Measurements from ENCODE around the gene PIBF1. TPM values are rescaled to one million over a fixed set of nuclear protein-coding genes. Genes with fewer than 3 reads are reported as not detected.

PIBF1 gene
- total and polyA plus RNA-seq, 7 donors, result 5.4 to 12.8 (median 7.5) TPM

DNA sequence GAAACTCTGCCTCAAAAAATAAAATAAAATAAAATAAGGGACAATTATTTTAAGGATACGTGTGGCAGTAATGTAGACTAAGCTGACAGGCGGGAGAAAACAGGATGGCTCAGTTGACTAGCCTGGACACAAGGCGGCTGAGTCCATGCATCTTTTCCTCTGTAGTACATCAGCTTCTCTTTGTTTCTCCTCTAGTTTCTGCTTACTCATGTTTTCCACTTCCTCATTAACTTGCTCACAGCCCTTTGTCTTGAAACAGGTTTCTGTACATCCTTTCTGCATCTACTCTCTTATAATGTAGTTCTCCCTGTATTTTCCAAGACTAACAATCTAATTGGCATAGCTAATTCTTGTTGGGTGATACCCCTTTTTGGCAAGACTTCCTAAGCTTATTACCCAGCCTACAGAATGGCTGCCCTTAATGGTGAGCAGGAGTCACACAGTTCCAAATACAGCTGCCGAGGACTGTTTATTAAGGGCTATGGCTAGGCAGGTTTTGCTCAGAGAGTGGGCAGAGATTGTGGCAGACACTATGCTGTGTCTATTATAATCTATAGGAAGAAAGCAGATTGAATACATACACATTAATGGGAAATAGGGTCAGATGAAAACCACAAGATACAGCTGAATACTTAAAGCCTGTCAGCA is 218.2 kb downstream of the PIBF1 start:
- H3K27ac ChIP-seq, result no peak overlapping the region
- DNase-seq (no peak), ATAC-seq (no peak)
- H3K9me3 ChIP-seq, result no peaks in the 10 kb centered on the region
- WGBS, 3 donors, result 84 to 92% (median 86%) methylated on average over 4 of the region's 4 CpGs
- no peak overlapping the region for H3K4me3 ChIP-seq
- intact Hi-C loops (cut with DNase I), result no loop called here
- TF ChIP-seq, protein P1, sequence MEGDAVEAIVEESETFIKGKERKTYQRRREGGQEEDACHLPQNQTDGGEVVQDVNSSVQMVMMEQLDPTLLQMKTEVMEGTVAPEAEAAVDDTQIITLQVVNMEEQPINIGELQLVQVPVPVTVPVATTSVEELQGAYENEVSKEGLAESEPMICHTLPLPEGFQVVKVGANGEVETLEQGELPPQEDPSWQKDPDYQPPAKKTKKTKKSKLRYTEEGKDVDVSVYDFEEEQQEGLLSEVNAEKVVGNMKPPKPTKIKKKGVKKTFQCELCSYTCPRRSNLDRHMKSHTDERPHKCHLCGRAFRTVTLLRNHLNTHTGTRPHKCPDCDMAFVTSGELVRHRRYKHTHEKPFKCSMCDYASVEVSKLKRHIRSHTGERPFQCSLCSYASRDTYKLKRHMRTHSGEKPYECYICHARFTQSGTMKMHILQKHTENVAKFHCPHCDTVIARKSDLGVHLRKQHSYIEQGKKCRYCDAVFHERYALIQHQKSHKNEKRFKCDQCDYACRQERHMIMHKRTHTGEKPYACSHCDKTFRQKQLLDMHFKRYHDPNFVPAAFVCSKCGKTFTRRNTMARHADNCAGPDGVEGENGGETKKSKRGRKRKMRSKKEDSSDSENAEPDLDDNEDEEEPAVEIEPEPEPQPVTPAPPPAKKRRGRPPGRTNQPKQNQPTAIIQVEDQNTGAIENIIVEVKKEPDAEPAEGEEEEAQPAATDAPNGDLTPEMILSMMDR (IDR thresholded peaks at IDR 0.05), result no peak
- peaks cover 0 to 7% of the 10 kb centered on the region in 2 donors for H3K36me3 ChIP-seq (ENCODE audit: insufficient read depth in 1 of 2, low read depth in 1 of 2)
- H3K27me3 ChIP-seq (ENCODE audit: insufficient read depth in 3 of 3, low read length in 2 of 3), result no peaks in the 10 kb centered on the region
- H3K4me1 ChIP-seq, result no peaks in the 10 kb centered on the region

DNA sequence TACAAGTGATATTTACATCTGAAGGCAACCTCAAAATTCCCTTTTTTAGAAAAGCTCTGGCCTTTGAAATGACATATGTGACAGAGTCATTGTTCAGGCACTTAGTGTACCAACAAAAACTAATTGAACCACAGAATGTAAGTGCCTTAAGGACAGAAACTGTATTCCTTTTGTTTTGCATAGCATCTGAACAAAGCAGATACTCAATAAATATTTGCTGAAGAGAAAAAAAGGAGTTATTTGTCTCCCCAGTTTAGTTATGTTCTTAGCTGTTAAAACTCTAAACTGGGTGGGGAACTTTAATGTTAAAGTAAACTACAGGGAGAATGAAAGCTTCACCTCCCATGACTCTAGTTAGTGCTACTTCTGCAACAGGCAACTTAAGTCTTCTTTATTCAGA is 220.0 kb downstream of the PIBF1 start:
- Histone ChIP-seq H3K27ac (no peak overlapping the region), H3K36me3 (ENCODE audit: insufficient read depth in 1 of 2, low read depth in 1 of 2) (peaks cover 0 to 7% of the 10 kb centered on the region in 2 donors), H3K9me3 (no peaks in the 10 kb centered on the region), H3K4me1 (no peaks in the 10 kb centered on the region), H3K4me3 (no peak overlapping the region), H3K27me3 (ENCODE audit: insufficient read depth in 3 of 3, low read length in 2 of 3) (no peaks in the 10 kb centered on the region)
- DNase-seq (no peak), ATAC-seq (no peak)
- TF ChIP-seq, protein P1 (IDR thresholded peaks at IDR 0.05), result no peak
- intact Hi-C loops (cut with DNase I), result no loop called here

DNA sequence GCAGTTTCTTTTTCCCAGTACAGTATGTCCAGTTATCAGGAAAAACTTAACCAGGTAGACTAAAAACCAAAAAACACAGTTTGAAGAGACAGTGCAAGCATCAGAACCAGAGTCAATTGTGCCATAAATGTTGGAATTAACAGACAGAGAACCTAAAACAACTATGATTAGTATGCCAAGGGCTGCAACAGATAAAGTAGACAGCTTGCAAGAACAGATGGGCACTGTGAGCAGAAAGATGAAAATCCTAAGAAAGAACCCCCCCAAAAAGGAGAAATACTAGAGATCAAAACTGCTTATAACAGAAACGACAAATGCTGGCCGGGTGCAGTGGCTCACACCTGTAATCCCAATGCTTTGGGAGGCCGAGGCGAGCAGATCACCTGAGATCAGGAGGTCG is 229.8 kb downstream of the PIBF1 start:
- TF ChIP-seq, protein P1 (IDR thresholded peaks at IDR 0.05), result no peak
- Histone ChIP-seq H3K27ac (no peak overlapping the region), H3K36me3 (ENCODE audit: insufficient read depth in 1 of 2, low read depth in 1 of 2) (no peaks in the 10 kb centered on the region), H3K4me1 (no peaks in the 10 kb centered on the region), H3K9me3 (no peaks in the 10 kb centered on the region), H3K4me3 (no peak overlapping the region), H3K27me3 (ENCODE audit: insufficient read depth in 3 of 3, low read length in 2 of 3) (no peaks in the 10 kb centered on the region)
- intact Hi-C loops (cut with DNase I), result no loop called here
- no peak for DNase-seq
- WGBS, 3 donors, result 87 to 98% (median 91%) methylated on average over 5 of the region's 5 CpGs
- no peak for ATAC-seq

DNA sequence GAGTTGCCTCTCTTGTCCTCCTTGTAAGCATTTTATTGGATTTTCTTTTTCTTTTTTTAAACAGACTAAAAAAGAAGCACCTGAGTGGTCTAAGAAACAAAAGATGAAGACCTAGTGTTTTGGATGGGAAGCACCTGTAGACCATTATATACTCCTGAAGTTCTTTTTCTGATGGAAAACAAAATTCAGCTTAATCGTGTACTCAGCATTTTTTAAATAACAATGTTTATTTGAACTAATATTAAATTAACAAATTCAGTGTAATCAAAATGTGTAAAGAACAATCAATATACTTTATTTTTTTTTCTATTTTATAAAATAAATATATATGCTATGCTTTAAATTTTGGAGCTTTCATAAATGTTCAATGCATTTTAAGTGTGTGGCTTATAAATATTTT is 233.9 kb downstream of the PIBF1 start:
- Histone ChIP-seq H3K27me3 (ENCODE audit: insufficient read depth in 3 of 3, low read length in 2 of 3) (no peaks in the 10 kb centered on the region), H3K36me3 (ENCODE audit: insufficient read depth in 1 of 2, low read depth in 1 of 2) (peaks cover 3 to 9% of the 10 kb centered on the region in 2 donors), H3K9me3 (no peaks in the 10 kb centered on the region), H3K4me3 (no peak overlapping the region), H3K27ac (no peak overlapping the region), H3K4me1 (no peaks in the 10 kb centered on the region)
- WGBS, 3 donors, result 95 to 99% (median 98%) methylated on average over 1 of the region's 1 CpG
- TF ChIP-seq, protein P1 (IDR thresholded peaks at IDR 0.05), result no peak
- ATAC-seq (no peak), DNase-seq (no peak)
- intact Hi-C loops (cut with DNase I), result no loop called here

DNA sequence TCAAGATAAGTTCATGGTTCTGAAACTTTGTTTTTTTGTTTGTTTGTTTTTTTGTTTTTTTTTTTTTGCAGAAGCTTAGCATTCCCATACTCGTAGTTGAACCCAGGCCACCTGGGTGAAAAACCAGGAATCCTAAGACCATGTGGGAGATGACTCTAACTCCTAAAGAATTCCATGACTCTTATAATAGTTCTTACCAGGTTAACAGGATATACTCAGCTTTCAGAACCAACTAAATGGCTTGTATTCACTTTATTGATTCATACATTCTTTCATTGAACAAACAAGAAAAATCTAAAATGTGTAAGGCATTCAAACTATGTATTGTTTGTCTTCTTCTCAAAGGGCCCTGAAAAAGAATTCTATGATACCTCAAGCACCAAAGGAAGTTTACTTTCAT is 236.4 kb downstream of the PIBF1 start:
- H3K4me3 ChIP-seq, result no peak overlapping the region

More for the DNA sequence above, 236.4 kb downstream of the PIBF1 start:
- Histone ChIP-seq H3K27me3 (ENCODE audit: insufficient read depth in 3 of 3, low read length in 2 of 3) (no peaks in the 10 kb centered on the region), H3K4me1 (no peaks in the 10 kb centered on the region), H3K9me3 (no peaks in the 10 kb centered on the region), H3K27ac (no peak overlapping the region), H3K36me3 (ENCODE audit: insufficient read depth in 1 of 2, low read depth in 1 of 2) (peaks cover 3 to 9% of the 10 kb centered on the region in 2 donors)
- ATAC-seq (no peak), DNase-seq (no peak)
- intact Hi-C loops (cut with DNase I), result no loop called here
- WGBS, 3 donors, result 74 to 91% (median 76%) methylated on average over 1 of the region's 1 CpG
- TF ChIP-seq, protein P1 (IDR thresholded peaks at IDR 0.05), result no peak
